Measurements from ENCODE around the gene SSPN. TPM values are rescaled to one million over a fixed set of nuclear protein-coding genes. Genes with fewer than 3 reads are reported as not detected.

Gene SSPN
- total RNA-seq, 1 donor from 2014 or later = 44.7 TPM

DNA sequence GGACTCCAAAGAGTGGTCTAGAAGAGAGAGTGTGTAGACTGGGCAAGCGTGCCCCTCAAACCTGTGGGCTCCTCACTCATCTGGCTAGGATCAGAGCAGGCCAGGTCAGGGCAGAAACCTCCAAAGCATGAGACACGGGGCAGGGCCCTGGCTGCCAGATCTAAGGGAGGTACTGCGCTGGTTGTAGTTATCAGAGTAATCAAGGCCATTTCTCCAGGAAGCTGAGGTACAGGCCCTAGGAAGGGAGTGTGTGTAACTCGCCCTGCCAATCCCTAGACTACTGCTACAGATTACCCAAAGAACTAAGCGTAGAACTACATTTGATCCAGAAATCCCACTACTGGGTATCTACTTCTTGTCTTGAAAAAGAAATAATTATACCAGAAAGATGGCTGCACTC, 84.5 kb downstream of the SSPN start:
- Histone ChIP-seq H3K27ac (no peak overlapping the region), H3K4me1 (peaks cover 12% of the 10 kb centered on the region), H3K4me3 (no peak overlapping the region), H3K9me3 (no peaks in the 10 kb centered on the region), H3K27me3 (no peaks in the 10 kb centered on the region), H3K36me3 (no peaks in the 10 kb centered on the region)
- DNase-seq (ENCODE audit: extremely low spot score in 2 of 2) = no peak
- intact Hi-C loops (cut with DNase I) = loop anchor here (10.0 kb wide), 2 partner anchors 85 to 155 kb away; partner anchors contain the start of genes BHLHE41 and SSPN
- no peak for TF ChIP-seq POLR2A (IDR thresholded peaks at IDR 0.05)
- no peak for TF ChIP-seq POLR2AphosphoS5 (IDR thresholded peaks at IDR 0.05; ENCODE audit: insufficient read depth in 1 of 2, low read depth in 1 of 2)
- TF ChIP-seq, protein P1, sequence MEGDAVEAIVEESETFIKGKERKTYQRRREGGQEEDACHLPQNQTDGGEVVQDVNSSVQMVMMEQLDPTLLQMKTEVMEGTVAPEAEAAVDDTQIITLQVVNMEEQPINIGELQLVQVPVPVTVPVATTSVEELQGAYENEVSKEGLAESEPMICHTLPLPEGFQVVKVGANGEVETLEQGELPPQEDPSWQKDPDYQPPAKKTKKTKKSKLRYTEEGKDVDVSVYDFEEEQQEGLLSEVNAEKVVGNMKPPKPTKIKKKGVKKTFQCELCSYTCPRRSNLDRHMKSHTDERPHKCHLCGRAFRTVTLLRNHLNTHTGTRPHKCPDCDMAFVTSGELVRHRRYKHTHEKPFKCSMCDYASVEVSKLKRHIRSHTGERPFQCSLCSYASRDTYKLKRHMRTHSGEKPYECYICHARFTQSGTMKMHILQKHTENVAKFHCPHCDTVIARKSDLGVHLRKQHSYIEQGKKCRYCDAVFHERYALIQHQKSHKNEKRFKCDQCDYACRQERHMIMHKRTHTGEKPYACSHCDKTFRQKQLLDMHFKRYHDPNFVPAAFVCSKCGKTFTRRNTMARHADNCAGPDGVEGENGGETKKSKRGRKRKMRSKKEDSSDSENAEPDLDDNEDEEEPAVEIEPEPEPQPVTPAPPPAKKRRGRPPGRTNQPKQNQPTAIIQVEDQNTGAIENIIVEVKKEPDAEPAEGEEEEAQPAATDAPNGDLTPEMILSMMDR (IDR thresholded peaks at IDR 0.05) = no peak

DNA sequence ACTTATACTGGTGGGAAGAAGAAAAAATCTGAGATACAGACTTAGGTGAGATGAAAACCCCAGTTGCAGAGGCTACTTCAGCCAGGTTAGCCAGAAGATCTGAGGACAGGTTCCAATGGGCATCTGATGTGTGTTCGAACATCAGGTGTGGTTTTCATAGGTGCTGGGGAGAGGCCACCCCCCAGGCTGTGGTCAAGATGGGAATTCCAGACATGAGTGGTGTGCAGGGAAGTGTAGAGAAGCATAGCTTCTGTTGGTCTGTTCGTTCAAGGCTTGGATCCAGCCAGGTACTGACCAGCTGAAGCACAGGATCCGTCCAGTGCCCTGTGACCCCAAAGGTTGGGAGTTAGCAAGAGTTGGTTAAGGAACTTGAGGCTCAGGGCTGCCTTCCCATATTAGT, 85.5 kb downstream of the SSPN start:
- no peak for DNase-seq (ENCODE audit: extremely low spot score in 2 of 2)
- intact Hi-C loops (cut with DNase I) = loop anchor here (10.0 kb wide), 2 partner anchors 86 to 156 kb away; partner anchors contain the start of genes BHLHE41 and SSPN
- H3K27ac ChIP-seq = no peak overlapping the region

DNA sequence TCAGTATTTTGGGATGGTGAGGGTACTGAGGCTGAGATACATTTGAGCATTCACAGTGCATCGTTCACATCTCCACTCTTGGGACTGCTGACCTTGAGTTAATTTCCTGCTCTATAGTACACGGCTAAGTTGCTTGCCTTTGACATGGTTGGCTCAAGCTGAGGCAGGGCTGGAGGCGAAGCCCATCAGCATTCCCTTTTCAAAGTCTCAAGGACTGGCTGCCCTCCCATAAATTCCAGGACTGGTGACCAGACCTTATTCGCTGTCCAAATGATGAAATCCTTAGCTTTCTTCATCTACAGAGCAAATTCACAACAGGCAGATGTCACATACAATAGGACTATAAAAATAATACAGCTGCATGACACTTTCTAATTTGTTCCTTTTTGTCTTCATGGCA, 85.9 kb downstream of the SSPN start:
- TF ChIP-seq POLR2AphosphoS5 (IDR thresholded peaks at IDR 0.05; ENCODE audit: insufficient read depth in 1 of 2, low read depth in 1 of 2) = no peak
- TF ChIP-seq POLR2A (IDR thresholded peaks at IDR 0.05) = no peak
- TF ChIP-seq, protein P1 (IDR thresholded peaks at IDR 0.05) = no peak
- DNase-seq (ENCODE audit: extremely low spot score in 2 of 2) = no peak
- no peaks in the 10 kb centered on the region for H3K36me3 ChIP-seq
- H3K4me1 ChIP-seq = no peaks in the 10 kb centered on the region
- intact Hi-C loops (cut with DNase I) = loop anchor here (10.0 kb wide), 2 partner anchors 87 to 157 kb away; partner anchors contain the start of genes BHLHE41 and SSPN
- no peak overlapping the region for H3K4me3 ChIP-seq
- no peak overlapping the region for H3K27ac ChIP-seq
- no peaks in the 10 kb centered on the region for H3K27me3 ChIP-seq
- no peaks in the 10 kb centered on the region for H3K9me3 ChIP-seq

More for the DNA sequence above, 85.5 kb downstream of the SSPN start:
- peaks cover 3% of the 10 kb centered on the region for H3K4me1 ChIP-seq
- no peaks in the 10 kb centered on the region for H3K27me3 ChIP-seq
- TF ChIP-seq POLR2A (IDR thresholded peaks at IDR 0.05) = no peak
- no peak for TF ChIP-seq POLR2AphosphoS5 (IDR thresholded peaks at IDR 0.05; ENCODE audit: insufficient read depth in 1 of 2, low read depth in 1 of 2)
- TF ChIP-seq, protein P1 (IDR thresholded peaks at IDR 0.05) = no peak
- no peaks in the 10 kb centered on the region for H3K9me3 ChIP-seq
- H3K36me3 ChIP-seq = no peaks in the 10 kb centered on the region
- H3K4me3 ChIP-seq = no peak overlapping the region

DNA sequence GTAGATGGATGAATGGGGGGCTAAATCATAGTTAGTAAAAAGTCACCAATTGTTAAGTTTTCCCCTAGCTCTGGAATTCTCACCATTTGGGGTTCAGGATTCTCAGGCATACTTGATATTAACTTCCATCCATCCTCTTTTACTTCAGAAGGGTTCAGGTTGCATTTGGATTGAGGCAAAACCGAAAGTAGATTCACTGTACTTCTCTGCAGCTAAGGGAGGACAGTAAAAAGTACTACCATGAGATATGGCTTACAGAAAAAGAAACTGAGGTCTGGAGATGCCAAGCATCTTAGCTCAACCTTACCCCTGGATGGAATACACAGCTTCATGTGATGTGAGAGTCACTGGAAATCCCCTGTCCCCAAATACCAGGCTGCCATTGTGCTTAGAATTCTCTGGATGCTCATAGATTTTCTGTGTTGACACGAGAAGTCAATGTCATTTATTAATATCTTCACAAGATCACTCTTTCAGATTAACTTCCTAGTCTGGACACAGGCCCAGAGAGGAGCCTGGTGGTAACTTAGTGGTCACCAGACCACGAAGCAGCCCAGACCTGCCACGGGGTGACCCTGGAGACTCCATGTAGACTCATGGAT, 87.1 kb downstream of the SSPN start:
- Histone ChIP-seq H3K27me3 (no peaks in the 10 kb centered on the region), H3K36me3 (no peaks in the 10 kb centered on the region), H3K9me3 (no peaks in the 10 kb centered on the region), H3K4me1 (no peaks in the 10 kb centered on the region), H3K4me3 (no peak overlapping the region), H3K27ac (no peak overlapping the region)
- no peak for DNase-seq (ENCODE audit: extremely low spot score in 2 of 2)
- intact Hi-C loops (cut with DNase I) = loop anchor here (10.0 kb wide), 2 partner anchors 88 to 158 kb away; partner anchors contain the start of genes BHLHE41 and SSPN
- TF ChIP-seq, protein P1 (IDR thresholded peaks at IDR 0.05) = no peak
- no peak for TF ChIP-seq POLR2A (IDR thresholded peaks at IDR 0.05)
- TF ChIP-seq POLR2AphosphoS5 (IDR thresholded peaks at IDR 0.05; ENCODE audit: insufficient read depth in 1 of 2, low read depth in 1 of 2) = no peak

DNA sequence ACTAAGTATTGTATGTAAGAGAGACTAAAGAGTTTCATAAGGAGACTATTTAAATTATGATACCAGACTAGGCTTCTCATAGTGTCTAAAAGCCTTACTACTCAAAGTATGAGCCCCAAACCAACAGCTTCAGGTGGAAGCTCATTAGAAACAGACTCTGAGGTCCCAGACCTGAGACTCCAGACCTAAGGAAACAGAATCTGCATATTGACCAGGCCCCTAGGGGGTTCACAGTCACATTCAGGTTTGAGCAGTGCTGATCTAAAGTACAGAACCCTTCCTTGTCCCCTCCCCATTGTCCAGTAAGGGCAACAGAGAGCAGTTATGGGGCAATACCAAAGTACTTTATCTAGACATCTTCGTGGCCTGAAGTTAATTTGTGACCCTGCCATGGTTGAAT, 87.7 kb downstream of the SSPN start:
- TF ChIP-seq, protein P1 (IDR thresholded peaks at IDR 0.05) = no peak
- TF ChIP-seq POLR2A (IDR thresholded peaks at IDR 0.05) = no peak
- no peak for TF ChIP-seq POLR2AphosphoS5 (IDR thresholded peaks at IDR 0.05; ENCODE audit: insufficient read depth in 1 of 2, low read depth in 1 of 2)
- H3K27me3 ChIP-seq = no peaks in the 10 kb centered on the region

More for the DNA sequence above, 87.7 kb downstream of the SSPN start:
- Histone ChIP-seq H3K4me1 (peaks cover 6% of the 10 kb centered on the region), H3K4me3 (no peak overlapping the region), H3K36me3 (no peaks in the 10 kb centered on the region), H3K9me3 (no peaks in the 10 kb centered on the region), H3K27ac (no peak overlapping the region)
- DNase-seq (ENCODE audit: extremely low spot score in 2 of 2) = no peak
- intact Hi-C loops (cut with DNase I) = loop anchor here (10.0 kb wide), 2 partner anchors 88 to 158 kb away; partner anchors contain the start of genes BHLHE41 and SSPN
